Medulla oblongata (tissue), 1 donor: ENCODE measurements around the gene TMSB15A.
"Not testable (repeated sequence)": the region's sequence is repeated elsewhere in the genome, so short reads cannot be mapped to it uniquely, and the experiment has no call there.

Experiments used
- DNase-seq: peaks from one replicate; pipeline ENCODE4 v3.0.0-alpha.2; 2015; ENCODE audit errors: extremely low spot score

Gene TMSB15A

DNA sequence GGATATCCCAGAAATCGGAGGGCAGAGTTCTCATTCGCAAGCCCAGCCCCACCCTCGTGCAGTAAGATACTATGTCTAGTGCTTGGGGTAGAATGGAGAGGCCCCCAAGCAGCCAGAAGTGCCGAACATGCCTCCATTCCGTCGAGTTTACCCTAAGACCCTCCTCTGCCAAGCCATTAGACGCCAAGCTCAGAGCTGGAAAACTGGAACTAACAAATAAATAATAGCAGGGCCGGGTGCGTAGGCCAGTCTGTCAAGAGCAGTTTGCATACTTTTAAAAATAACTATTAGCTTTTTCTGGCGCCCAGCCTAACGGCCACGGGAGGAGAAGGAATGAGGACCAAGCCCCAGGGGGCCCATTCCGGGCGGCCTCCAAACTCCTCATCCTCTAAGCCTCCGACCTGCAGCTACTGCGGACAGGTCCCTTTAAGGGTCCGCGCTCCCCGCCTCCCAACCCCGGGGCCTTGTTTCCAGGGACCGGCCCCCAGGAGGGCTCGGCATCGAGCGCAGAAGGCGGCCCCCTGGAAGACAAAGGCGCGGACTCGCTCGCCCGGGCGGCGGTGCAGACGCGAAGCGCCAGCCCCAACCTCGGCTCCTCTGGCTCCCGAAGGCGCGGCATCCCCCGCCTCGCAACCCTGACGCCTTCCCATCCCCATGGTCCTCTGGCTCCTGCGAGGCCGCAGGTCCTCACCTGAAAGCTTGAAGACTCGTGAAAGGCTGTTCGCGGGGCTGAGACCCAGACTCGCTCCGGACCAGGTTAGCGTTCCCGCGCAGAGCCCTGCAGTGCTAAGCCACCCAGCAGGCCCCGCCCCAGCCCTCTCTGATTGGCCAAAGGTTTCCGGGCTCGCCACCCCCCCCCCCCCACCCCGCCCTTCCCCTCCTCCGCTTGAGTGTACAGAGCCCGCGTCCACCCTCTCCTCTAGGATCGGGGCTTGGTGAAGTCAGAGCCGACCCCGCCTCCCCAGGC lies at the start of gene TMSB15A:
TSS of gene TMSB15A (minus strand) at position 765 of the 967 bp plus-strand sequence.
- DNase-seq: peak; percentile 22

DNA sequence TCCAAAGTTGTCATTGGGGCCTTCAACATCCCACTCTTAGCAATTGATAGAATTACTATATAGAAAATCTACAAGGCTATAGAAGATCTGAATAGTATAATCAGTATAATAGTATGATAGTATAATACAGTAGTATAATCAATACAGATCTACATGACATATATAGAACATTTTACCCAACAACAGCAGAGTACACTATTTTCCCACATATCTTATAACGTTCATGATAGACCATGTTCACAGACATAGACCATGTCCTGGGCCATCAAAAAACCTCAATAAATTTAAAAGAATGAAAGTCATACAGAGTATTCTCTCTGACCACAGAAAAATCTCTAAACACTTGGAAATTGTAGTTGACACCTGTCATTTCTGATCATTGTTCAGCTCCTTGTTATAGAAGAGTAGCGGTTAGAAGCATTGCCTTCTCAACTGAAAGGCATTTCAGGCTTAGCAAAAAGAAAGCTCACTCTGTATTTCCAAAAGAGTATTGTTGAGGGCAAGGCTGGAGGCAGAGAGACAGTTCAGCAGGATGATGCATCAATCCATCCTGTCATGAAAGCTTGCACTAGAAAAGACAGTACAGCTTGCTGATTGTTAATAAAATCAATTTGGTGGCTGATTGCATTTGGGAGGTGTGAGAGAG lies 44.0 kb upstream of the TMSB15A start:
- peak; percentile 1 for DNase-seq

DNA sequence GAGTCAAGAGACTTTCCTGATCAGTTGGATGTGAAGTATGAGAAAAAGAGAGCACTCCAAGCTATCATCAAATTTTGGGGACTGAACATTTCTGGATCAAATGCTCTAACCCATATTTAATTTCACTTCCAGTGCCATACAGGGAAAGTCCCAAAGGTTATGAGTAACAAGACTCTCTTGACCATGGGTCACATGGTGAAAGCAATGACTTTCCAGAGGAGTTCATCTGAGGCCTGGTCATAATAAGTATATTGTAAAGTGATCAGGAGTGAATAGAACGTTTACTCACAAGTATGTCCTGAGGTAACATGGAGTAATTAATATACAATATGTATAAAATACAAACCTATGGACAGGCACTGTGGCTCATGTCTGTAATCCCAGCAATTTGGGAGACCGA lies 42.1 kb upstream of the TMSB15A start:
- DNase-seq: no peak

DNA sequence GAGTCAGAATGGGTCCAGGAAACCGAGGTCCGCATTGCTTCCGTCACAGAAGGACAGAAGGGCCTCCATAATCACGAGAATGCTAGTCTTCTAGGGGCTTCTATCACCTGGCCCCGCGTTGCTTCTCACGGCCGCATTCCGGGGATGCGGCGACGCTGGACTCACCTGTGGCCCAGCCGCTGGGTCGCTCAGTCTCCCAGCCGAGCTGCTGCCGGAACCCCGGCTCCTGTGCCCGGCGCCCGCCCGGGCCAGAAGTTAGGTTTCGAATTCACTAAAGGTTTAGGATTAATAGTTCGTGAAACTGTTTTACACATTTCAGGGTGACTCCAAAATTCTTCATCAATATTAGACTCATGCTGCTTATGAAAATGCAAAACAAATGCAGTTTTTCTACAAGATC lies 31.7 kb upstream of the TMSB15A start:
- no peak for DNase-seq

DNA sequence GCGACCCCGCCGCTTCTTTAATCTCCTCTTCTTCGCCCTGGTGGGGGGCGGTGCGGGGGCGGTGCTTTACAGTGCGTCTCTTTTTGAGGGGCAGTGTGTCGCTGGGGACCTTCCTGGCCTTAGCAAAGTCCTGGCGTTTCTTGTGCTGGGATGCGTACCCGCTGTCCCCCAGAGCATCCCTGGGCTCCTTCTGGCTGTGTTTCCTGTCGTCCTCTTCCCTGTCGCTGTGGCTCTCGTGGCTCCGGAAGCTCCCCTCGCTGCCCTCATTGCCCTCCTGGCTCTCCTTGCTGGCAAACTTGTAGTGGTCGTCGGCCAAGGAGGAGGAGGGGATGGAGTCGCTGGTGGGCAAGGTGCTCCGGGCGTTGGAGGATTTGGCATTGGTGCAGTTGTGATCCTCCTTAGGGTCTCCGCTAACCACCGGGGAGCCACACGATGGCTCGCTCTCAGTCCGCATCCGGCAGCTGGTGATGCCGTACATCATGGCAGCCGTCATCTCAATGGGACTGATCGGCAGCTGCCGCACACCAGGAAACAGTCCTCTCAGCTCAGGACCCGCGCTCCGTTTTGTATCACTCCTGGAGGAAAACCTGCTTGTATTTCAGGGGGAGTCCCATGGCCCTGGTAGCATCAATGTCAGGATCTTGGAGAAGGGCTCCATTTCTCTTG lies 30.4 kb upstream of the TMSB15A start:
- no peak for DNase-seq

DNA sequence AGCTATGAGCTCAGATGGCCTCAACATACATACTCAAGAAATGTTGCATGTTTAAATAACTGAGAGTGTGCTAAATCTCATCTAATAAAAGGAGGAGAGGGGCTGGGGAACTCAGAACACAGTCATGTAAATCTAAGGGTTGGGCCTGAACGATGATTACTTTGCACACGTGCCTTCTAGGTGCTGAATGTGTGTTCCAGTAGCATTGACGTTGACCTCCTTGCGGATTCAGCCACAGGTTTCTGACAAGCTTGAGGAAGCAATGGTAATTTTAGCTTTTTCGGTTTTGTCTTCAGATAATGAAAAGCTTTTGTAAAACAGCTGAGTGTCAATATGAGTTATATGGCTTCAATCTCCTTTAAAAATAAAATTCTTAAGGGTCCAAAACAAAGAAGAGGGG lies 29.6 kb upstream of the TMSB15A start:
- not testable (repeated sequence) for DNase-seq

DNA sequence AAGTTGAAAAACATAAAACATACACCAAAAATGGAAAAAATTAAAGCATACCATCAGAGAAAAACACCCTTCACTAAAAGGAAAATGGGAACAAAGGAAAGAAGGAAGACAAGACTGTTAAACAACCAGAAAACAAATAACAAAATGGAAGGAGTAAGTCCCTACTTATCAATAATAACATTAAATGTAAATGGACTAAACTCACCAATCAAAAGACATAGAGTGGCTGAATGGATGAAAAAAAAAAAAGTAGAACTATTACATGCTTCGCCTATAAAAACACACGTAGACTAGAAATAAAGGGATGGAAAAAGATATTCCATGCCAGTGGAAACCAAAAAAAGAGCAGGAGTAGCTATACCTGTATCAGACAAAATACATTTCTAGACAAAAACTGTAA lies 19.4 kb upstream of the TMSB15A start:
- no peak for DNase-seq

DNA sequence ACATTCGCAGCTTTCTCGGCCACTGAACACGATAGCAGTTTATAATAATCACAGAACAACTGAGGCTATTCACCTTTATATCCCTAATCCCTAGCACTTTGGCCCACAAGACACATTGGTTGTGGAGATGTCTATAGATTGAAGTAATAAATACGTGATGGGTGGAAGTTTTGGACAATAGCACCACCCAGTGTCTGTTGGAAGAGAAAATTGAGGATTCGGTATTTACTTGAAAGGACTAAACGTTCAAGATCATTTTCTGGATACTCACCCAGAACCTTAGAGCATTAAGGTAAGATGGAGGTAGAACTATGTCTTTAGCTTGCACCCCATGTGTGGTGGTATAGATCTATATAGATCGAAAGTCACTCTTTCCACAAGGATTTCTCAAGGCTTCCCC lies 787 bp upstream of the TMSB15A start:
- DNase-seq: peak; percentile 34

DNA sequence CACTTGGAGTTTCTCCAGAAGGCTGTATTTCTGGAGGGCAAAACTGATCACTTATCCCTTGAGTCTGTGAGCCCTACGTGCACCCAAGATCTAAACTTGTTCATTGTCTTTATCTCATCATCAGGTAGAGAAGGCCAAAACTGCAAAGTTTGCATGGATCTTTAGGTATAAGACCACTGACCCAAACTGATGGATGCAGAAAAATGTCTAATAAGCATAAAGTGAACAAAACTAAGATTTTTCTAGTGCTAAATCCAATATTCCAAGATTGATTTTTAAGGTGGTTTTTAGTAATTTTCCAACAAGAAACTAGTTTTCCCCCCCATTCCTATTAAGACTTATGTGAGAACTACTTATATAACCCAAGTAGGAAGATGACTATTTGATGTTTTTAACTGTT lies 2.0 kb downstream of the TMSB15A start:
- DNase-seq: no peak

DNA sequence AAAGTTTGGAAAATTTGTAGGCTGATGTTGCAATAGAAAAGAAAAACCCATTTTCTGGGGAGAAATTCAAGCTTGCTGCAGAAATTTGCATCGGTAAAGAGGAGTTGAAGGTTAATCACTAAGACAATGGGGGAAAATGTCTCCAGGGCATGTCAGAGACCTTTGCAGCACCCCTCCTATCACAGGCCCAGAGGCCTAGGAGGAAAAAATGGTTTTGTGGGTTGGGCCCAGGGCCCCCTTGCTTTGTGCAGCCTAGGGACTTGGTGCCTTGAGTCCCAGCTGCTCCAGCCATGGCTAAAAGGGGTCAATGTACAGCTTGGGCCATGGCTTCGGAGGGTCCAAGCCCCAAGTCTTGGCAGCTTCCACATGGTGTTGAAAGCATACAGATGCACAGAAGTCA lies 17.8 kb downstream of the TMSB15A start:
- no peak for DNase-seq

DNA sequence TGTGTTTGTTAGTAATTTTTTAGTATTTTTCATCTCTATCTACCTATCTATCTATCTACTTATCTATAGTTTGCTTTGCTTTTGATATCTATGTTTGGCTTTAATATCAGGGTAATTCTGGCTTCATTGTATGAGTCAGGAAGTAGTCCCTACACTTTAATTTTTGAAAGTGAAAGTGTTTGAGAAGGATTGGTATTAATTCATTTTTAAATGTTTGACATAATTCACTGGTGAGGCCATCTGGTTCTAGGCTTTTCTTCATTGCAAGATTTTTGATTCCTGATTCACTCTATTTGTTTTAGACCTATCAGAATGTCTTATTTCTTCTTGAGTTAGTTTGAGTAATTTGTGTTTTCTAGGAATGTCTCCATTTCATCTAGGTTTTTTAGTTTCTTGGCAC lies 24.8 kb downstream of the TMSB15A start:
- DNase-seq: no peak

DNA sequence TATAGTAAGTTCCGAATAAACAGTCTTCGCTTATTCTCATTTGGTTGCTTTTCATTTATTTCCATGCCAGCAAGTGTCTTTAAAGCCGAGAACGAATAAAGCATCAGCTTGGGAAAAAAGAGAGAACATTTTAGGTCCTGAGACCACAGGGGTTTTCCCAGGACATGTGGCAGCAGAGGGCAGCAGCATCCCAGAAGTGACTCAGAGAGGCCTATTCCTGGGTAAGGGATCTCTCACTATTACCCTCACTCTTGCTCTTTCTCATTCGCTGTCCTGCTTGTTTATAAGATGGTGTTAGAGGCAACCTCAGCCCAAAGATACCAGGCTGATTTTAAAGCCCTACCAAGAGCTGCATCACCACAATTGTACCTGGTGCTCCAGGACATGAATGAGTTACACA lies 37.8 kb downstream of the TMSB15A start:
- DNase-seq: not testable (repeated sequence)

DNA sequence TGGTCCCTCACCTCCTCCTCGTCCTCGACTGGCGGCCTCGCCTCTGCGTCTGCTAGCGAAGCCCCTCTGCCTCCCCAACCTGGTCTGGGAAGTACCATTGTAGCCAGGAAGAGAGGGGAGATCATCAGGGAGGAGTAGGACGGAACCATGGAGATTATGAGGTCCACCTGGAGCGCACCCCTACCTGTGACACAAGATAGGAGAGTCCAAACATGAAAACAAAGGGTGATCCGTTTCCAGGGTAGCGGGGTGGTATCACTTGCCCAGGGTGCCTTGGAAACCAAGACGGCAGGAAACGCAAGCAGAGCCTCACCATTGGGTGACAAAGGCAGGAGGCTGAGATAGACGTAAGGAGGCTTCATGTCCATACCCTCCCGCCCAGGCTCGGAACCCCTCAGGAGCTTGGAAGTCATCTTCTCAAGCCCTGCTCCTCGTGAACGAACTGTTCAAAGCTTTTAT lies 44.7 kb downstream of the TMSB15A start, which contains the start of gene TCP11X2:
TSS of gene TCP11X2 (minus strand) at position 51 of the 459 bp plus-strand sequence.
- not testable (repeated sequence) for DNase-seq

DNA sequence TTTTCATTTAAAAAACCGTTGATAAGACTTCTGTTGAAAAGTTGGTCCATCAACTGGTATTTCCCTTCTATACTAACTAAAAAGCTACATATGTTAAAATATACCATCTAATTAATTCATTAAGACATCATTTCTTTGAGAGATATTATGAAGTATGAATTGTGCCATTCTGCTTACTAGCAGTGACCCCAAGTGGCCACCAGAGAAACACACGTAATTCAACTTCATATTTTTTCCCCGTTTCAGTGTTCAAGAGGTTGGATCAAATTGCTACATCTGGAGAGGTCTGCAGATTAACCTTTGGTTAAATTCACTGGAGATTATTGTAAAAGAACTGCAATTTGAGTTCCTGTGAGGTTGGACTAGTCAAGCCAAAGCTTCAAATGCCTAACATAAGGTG lies 46.3 kb downstream of the TMSB15A start:
- DNase-seq: not testable (repeated sequence)
